Vagina (tissue), 2 donors: ENCODE data around the gene CCBE1.

Experiments used
- POLR2AphosphoS5 ChIP-seq, 2 donors: sonication (generic); formaldehyde crosslinking; IDR thresholded peaks; one replicate each; pipeline ENCODE4 v1.9.0; 2017; ENCODE audit warnings: antibody characterized with exemption in 2 of 2, mild to moderate bottlenecking in 2 of 2, low read depth in 1 of 2; ENCODE audit not compliant: insufficient read depth in 1 of 2
- TF ChIP-seq, protein P1 (sequence below), 3 experiments: fragments of 450-650 bp in 2 of 3; fragments of 200-600 bp in 1 of 3; sonication (generic) in 1 of 3; IDR thresholded peaks; one replicate each; pipeline ENCODE4 v1.5.1; 2017 to 2019; ENCODE audit warnings: antibody characterized with exemption in 3 of 3, mild to moderate bottlenecking in 2 of 3, moderate library complexity in 2 of 3

DNA sequence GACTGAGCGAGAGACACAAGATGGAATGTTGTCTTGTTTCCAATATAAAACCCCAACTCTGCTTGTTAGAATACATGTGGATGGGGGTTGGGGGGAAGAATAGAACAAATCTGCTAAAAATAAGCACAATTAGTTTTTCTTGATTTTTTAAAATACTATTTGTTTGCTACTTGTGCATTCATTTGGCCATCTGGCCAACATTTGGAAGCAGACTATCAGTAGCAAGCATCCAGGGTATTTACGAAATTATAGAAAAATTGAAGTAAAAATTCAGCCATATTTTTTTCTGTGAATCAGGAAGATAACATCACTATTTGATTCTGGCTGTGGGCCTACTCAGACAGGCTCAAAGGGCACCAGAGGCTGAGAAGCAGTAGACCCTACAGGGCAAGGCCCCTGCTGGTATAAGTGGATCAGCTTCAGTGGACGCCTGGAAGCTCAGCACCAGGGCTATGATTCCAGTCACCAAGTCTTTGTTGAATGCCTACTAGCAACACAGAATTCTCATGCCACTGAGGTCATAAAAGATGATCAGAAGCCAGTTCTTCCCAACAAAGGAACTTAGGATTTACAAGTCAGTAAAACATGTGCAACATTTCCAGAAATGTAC lies 133.9 kb downstream of the CCBE1 start:
- TF ChIP-seq, protein P1, sequence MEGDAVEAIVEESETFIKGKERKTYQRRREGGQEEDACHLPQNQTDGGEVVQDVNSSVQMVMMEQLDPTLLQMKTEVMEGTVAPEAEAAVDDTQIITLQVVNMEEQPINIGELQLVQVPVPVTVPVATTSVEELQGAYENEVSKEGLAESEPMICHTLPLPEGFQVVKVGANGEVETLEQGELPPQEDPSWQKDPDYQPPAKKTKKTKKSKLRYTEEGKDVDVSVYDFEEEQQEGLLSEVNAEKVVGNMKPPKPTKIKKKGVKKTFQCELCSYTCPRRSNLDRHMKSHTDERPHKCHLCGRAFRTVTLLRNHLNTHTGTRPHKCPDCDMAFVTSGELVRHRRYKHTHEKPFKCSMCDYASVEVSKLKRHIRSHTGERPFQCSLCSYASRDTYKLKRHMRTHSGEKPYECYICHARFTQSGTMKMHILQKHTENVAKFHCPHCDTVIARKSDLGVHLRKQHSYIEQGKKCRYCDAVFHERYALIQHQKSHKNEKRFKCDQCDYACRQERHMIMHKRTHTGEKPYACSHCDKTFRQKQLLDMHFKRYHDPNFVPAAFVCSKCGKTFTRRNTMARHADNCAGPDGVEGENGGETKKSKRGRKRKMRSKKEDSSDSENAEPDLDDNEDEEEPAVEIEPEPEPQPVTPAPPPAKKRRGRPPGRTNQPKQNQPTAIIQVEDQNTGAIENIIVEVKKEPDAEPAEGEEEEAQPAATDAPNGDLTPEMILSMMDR (IDR thresholded peaks at IDR 0.05), result no peak
- TF ChIP-seq POLR2AphosphoS5 (IDR thresholded peaks at IDR 0.05; ENCODE audit: insufficient read depth in 1 of 2, low read depth in 1 of 2), result no peak
